Stimulated activated CD4-positive, alpha-beta T cell treated with anti-CD3 and anti-CD28 coated beads, Interleukin-1b, Interleukin-23, amount 100 ng/mL, for 1 hour (primary cell): ENCODE data around the gene SMURF1.

Experiments
- DNase-seq, 2 donors: peaks; one replicate each; pipeline ENCODE4 v3.0.0-alpha.2; 2020; ENCODE audit warnings: low read depth in 2 of 2

The SMURF1 gene

GRCh38 chr7:98988641-98989040, 155.3 kb downstream of the SMURF1 start:
- DNase-seq = no peak

DNA sequence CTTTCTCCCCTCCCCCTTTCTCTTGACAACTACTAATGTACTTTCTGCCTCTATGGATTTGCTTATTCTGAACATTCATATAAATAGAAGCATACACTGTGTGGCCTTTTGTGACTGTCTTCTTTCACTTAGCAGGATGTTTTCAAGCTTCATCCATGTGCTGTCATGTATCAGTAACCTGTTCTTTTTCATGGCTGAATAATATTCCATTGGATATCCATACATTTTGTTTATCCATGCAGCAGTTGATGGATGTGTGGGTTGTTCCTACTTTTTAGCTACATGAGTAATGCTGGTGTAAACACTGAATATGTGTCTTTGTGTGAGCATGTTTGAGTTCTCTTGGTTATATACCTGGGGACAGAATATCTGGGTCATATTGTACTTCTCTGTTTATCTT, 158.0 kb downstream of the SMURF1 start:
- no peak for DNase-seq

GRCh38 chr7:98985406-98985805, 158.5 kb downstream of the SMURF1 start:
- DNase-seq = no peak

- no peak for DNase-seq
Observed at GRCh38 chr7:98984126-98984525, 159.8 kb downstream of the SMURF1 start.

- DNase-seq = no peak
Observed at GRCh38 chr7:98982686-98983085, 161.2 kb downstream of the SMURF1 start.

DNA sequence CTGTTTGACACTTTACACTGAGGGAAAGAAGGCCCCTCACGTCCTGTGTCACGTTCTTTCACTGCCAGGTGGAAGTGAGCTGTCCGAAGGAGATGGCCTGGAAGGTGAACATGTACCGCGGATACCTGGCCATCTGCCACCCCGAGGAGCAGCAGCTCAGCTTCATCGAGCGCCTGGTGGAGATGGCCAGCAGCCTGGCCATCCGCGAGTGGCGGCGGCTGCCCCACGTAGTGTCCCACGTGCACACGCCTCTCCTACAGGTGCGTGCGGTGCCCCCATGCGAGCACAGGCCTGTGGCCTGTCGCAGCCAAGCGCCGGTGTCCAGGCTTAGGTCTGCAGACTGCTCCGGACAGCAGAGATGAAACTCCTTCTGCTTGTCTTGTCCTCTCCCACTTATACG, 162.2 kb downstream of the SMURF1 start:
- DNase-seq = no peak

DNA sequence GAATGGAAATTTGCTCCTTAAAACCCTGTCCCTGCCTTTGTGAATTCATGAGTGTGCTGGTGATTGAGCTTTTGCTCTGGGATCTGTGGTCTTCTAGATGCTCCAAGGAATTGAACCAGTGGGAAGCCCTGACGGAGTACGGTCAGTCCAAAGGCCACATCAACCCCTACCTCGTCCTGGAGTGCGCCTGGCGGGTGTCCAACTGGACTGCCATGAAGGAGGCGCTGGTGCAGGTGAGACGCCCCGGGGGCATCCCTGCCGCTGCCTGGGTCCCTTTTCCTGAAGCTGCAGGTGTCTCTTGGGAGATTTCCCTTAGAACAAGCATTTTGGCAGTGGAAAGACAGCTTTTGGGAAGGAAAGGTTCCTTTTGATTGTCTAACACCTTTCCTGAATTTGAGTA, 165.2 kb downstream of the SMURF1 start:
- DNase-seq = no peak
